ENCODE results near the gene ZNF217.
"Not testable (repeated sequence)": the region's sequence is repeated elsewhere in the genome, so short reads cannot be mapped to it uniquely, and the experiment has no call there.

Gene ZNF217

DNA sequence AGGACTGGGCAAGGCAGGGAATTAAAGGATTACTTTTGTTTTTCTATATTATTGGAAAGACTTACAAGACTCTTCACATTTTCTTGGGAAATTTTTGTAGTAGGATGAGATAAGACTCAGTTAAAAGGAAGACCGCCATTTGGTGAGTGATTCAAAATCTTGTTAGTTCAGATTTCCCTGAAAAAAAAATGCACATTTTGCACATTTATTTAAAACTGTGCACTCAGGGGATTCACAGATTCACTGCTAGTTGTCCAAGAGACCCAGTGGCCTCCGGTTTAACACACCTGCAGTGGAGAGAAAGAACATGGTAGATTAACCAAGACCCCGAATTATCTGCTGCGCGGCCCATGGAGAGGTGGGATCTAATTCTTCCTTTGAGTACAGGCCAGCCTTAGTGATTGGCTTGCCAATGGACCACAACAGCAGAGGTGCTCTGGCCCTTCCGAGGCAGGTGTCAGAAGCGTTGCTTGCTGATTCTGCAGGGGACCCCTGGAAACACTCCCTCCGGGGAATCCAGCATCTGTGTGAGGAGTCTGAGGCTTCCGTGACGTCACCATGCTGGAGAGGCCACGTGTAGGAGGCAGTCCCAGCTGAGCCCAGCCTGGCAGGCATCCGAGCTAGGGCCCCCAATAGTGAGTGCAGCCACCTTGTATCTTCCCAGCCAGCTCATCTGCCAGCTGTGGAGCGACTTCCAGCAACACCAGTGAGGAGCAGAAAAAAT, 68.9 kb downstream of the ZNF217 start:
- no peaks in the 10 kb centered on the region for H3K79me2 ChIP-seq (ENCODE audit: insufficient read depth, low read depth)
- no peak overlapping the region for H3K27ac ChIP-seq
- H3K27me3 ChIP-seq (ENCODE audit: insufficient read depth, low read depth), result no peaks in the 10 kb centered on the region
- H2AFZ ChIP-seq (ENCODE audit: low read depth), result no peak overlapping the region
- H3K4me3 ChIP-seq (IDR thresholded peaks at IDR 0.05; ENCODE audit: insufficient read depth, low read depth, low read length), result no peak overlapping the region
- no peaks in the 10 kb centered on the region for H4K20me1 ChIP-seq (ENCODE audit: insufficient read depth)
- TF ChIP-seq, protein P1, sequence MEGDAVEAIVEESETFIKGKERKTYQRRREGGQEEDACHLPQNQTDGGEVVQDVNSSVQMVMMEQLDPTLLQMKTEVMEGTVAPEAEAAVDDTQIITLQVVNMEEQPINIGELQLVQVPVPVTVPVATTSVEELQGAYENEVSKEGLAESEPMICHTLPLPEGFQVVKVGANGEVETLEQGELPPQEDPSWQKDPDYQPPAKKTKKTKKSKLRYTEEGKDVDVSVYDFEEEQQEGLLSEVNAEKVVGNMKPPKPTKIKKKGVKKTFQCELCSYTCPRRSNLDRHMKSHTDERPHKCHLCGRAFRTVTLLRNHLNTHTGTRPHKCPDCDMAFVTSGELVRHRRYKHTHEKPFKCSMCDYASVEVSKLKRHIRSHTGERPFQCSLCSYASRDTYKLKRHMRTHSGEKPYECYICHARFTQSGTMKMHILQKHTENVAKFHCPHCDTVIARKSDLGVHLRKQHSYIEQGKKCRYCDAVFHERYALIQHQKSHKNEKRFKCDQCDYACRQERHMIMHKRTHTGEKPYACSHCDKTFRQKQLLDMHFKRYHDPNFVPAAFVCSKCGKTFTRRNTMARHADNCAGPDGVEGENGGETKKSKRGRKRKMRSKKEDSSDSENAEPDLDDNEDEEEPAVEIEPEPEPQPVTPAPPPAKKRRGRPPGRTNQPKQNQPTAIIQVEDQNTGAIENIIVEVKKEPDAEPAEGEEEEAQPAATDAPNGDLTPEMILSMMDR (conservative IDR thresholded peaks at IDR 0.05; ENCODE audit: low read depth, low read length), result no peak
- H3K9ac ChIP-seq, result no peak overlapping the region
- no peaks in the 10 kb centered on the region for H3K4me1 ChIP-seq (ENCODE audit: low read depth, poor library complexity, severe bottlenecking)
- H3K36me3 ChIP-seq (ENCODE audit: insufficient read depth), result no peaks in the 10 kb centered on the region
- no peak overlapping the region for H3K4me2 ChIP-seq

GRCh38 chr20:53523615-53524014, 70.0 kb downstream of the ZNF217 start:
- H3K36me3 ChIP-seq (ENCODE audit: insufficient read depth); H3K27me3 ChIP-seq (ENCODE audit: insufficient read depth, low read depth); H3K4me3 ChIP-seq (IDR thresholded peaks at IDR 0.05; ENCODE audit: insufficient read depth, low read depth, low read length); H3K79me2 ChIP-seq (ENCODE audit: insufficient read depth, low read depth); H3K4me2 ChIP-seq; H3K27ac ChIP-seq; H3K4me1 ChIP-seq (ENCODE audit: low read depth, poor library complexity, severe bottlenecking); H2AFZ ChIP-seq (ENCODE audit: low read depth); H3K9ac ChIP-seq; H4K20me1 ChIP-seq (ENCODE audit: insufficient read depth): not testable (repeated sequence)

- H3K9ac ChIP-seq, result no peak overlapping the region
- H3K4me2 ChIP-seq, result no peak overlapping the region
- no peaks in the 10 kb centered on the region for H3K4me1 ChIP-seq (ENCODE audit: low read depth, poor library complexity, severe bottlenecking)
- H4K20me1 ChIP-seq (ENCODE audit: insufficient read depth), result no peaks in the 10 kb centered on the region
- no peaks in the 10 kb centered on the region for H3K79me2 ChIP-seq (ENCODE audit: insufficient read depth, low read depth)
- H3K27ac ChIP-seq, result no peak overlapping the region
- H3K27me3 ChIP-seq (ENCODE audit: insufficient read depth, low read depth), result no peaks in the 10 kb centered on the region
- no peak overlapping the region for H3K4me3 ChIP-seq (IDR thresholded peaks at IDR 0.05; ENCODE audit: insufficient read depth, low read depth, low read length)
- H2AFZ ChIP-seq (ENCODE audit: low read depth), result no peak overlapping the region
- TF ChIP-seq, protein P1 (conservative IDR thresholded peaks at IDR 0.05; ENCODE audit: low read depth, low read length), result no peak
- no peaks in the 10 kb centered on the region for H3K36me3 ChIP-seq (ENCODE audit: insufficient read depth)
These were observed 70.9 kb downstream of the ZNF217 start for GRCh38 chr20:53522696-53523095.

GRCh38 chr20:53522026-53522425, 71.6 kb downstream of the ZNF217 start:
- TF ChIP-seq, protein P1 (conservative IDR thresholded peaks at IDR 0.05; ENCODE audit: low read depth, low read length), result no peak

DNA sequence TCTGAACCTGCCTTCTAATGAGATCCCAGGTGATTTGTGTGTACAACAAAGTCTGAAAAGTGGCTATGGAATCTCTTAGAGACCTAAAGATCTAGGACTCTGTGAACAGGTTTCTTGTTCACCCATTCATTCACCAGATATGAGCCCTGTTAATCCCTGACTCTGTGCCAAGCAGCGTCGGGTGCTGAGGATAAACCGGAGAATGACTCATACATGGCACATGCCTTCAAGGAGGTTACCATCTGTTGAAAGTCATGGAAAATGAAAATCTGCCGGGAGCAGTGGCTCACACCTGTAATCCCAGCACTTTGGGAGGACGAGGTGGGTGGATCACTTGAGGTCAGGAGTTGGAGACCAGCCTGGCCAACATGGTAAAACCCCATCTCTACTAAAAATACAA, 72.2 kb downstream of the ZNF217 start:
- not testable (repeated sequence) for H3K4me2 ChIP-seq; H3K9ac ChIP-seq; H3K27ac ChIP-seq; H3K27me3 ChIP-seq (ENCODE audit: insufficient read depth, low read depth); H3K36me3 ChIP-seq (ENCODE audit: insufficient read depth); H3K79me2 ChIP-seq (ENCODE audit: insufficient read depth, low read depth); H3K4me3 ChIP-seq (IDR thresholded peaks at IDR 0.05; ENCODE audit: insufficient read depth, low read depth, low read length); H2AFZ ChIP-seq (ENCODE audit: low read depth); H3K4me1 ChIP-seq (ENCODE audit: low read depth, poor library complexity, severe bottlenecking); H4K20me1 ChIP-seq (ENCODE audit: insufficient read depth)

More at GRCh38 chr20:53522026-53522425, 71.6 kb downstream of the ZNF217 start:
- no peaks in the 10 kb centered on the region for H3K4me1 ChIP-seq (ENCODE audit: low read depth, poor library complexity, severe bottlenecking)
- H3K9ac ChIP-seq, result no peak overlapping the region
- no peaks in the 10 kb centered on the region for H3K27me3 ChIP-seq (ENCODE audit: insufficient read depth, low read depth)
- H3K36me3 ChIP-seq (ENCODE audit: insufficient read depth), result no peaks in the 10 kb centered on the region
- H3K27ac ChIP-seq, result no peak overlapping the region
- no peak overlapping the region for H3K4me2 ChIP-seq
- H3K4me3 ChIP-seq (IDR thresholded peaks at IDR 0.05; ENCODE audit: insufficient read depth, low read depth, low read length), result no peak overlapping the region
- no peaks in the 10 kb centered on the region for H4K20me1 ChIP-seq (ENCODE audit: insufficient read depth)
- H3K79me2 ChIP-seq (ENCODE audit: insufficient read depth, low read depth), result no peaks in the 10 kb centered on the region
- no peak overlapping the region for H2AFZ ChIP-seq (ENCODE audit: low read depth)

All from KMS-11 (cell line).